Keratinocyte (primary cell): ENCODE data around the gene OR4Q2.

Experiments used
- EZH2 ChIP-seq: IDR thresholded peaks from one replicate; pipeline ENCODE4 v1.6.1; 2012; ENCODE audit warnings: inconsistent platforms, mild to moderate bottlenecking, low read length, moderate library complexity
- TF ChIP-seq, protein P1 (sequence below), 3 experiments: IDR thresholded peaks in 1 of 3; conservative IDR thresholded peaks in 1 of 3; optimal IDR thresholded peaks in 1 of 3; 2 replicates in 2 of 3; 3 replicates in 1 of 3; pipeline versions ENCODE3 to v1.5.1; 2011; ENCODE audit warnings: low read length in 3 of 3, mild to moderate bottlenecking in 3 of 3, moderate library complexity in 2 of 3, control low read depth in 1 of 3, inconsistent platforms in 1 of 3; ENCODE audit not compliant: insufficient read depth in 2 of 3; ENCODE audit errors: extremely low read depth in 1 of 3

DNA sequence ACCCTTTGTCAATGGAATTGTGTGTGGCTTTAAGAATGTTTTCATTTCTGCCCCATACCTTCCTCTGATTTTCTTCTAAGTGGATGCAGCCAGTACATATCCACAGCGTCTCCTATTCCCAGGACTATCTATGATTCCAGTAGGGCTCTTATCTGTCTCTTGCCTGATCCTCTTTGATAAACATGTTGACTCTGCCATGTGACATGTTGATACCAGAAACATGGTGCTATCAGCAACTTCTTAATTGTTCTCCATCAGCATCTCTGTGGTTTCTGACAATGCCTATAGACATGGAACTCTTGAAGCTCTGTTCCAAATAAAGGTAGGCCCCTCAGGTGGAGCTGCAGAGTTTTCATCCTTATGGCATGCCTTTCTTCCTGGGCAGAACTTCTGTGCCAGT, 46.2 kb downstream of the OR4Q2 start:
- TF ChIP-seq, protein P1, sequence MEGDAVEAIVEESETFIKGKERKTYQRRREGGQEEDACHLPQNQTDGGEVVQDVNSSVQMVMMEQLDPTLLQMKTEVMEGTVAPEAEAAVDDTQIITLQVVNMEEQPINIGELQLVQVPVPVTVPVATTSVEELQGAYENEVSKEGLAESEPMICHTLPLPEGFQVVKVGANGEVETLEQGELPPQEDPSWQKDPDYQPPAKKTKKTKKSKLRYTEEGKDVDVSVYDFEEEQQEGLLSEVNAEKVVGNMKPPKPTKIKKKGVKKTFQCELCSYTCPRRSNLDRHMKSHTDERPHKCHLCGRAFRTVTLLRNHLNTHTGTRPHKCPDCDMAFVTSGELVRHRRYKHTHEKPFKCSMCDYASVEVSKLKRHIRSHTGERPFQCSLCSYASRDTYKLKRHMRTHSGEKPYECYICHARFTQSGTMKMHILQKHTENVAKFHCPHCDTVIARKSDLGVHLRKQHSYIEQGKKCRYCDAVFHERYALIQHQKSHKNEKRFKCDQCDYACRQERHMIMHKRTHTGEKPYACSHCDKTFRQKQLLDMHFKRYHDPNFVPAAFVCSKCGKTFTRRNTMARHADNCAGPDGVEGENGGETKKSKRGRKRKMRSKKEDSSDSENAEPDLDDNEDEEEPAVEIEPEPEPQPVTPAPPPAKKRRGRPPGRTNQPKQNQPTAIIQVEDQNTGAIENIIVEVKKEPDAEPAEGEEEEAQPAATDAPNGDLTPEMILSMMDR (optimal IDR thresholded peaks at IDR 0.05 in 1 of 3, IDR thresholded peaks at IDR 0.05 in 1 of 3, conservative IDR thresholded peaks at IDR 0.05 in 1 of 3; ENCODE audit: extremely low read depth in 1 of 3, insufficient read depth in 2 of 3, low read length in 3 of 3): no peak
- TF ChIP-seq EZH2: no peak
